Neural progenitor cell (in vitro differentiated cells): ENCODE data around the gene P4HA3. TPM values are rescaled to one million over a fixed set of nuclear protein-coding genes. Genes with fewer than 3 reads are reported as not detected.
A peak's percentile ranks its signal among the peaks of the same experiment; 100 is the strongest.

Experiments used
- DNase-seq: peaks from one replicate; pipeline ENCODE4 v3.0.0-alpha.2; 2016; ENCODE audit warnings: low spot score
- H2AFZ ChIP-seq: fragments of 200-600 bp; sonication (generic); replicated peaks from 2 replicates; pipeline ENCODE4 v1.6.1; 2016; ENCODE audit warnings: antibody characterized with exemption
- H3F3A ChIP-seq: fragments of 200-600 bp; sonication (generic); 2 replicates; pipeline ENCODE4 v1.6.1; 2016; ENCODE audit warnings: antibody characterized with exemption, low read depth
- H3K27ac ChIP-seq: fragments of 200-600 bp; sonication (generic); 2 replicates; pipeline ENCODE4 v1.5.1; 2016; ENCODE audit warnings: mild to moderate bottlenecking
- H3K27me3 ChIP-seq: fragments of 200-600 bp; sonication (generic); 2 replicates; pipeline ENCODE4 v1.6.1; 2016; ENCODE audit warnings: mild to moderate bottlenecking, moderate library complexity
- H3K36me3 ChIP-seq: fragments of 200-600 bp; sonication (generic); 2 replicates; pipeline ENCODE4 v1.5.1; 2016
- H3K4me1 ChIP-seq: fragments of 200-600 bp; sonication (generic); 2 replicates; pipeline ENCODE4 v1.6.1; 2016; ENCODE audit warnings: mixed run types
- H3K4me2 ChIP-seq: fragments of 200-600 bp; sonication (generic); 2 replicates; pipeline ENCODE4 v1.6.1; 2016
- H3K4me3 ChIP-seq: fragments of 200-600 bp; sonication (generic); 2 replicates; pipeline ENCODE4 v1.5.1; 2016
- H3K79me2 ChIP-seq: fragments of 200-600 bp; sonication (generic); 2 replicates; pipeline ENCODE4 v1.6.1; 2016; ENCODE audit warnings: low read depth
- H3K9ac ChIP-seq: fragments of 200-600 bp; sonication (generic); 2 replicates; pipeline ENCODE4 v1.6.1; 2016
- H3K9me3 ChIP-seq: fragments of 200-600 bp; sonication (generic); 2 replicates; pipeline ENCODE4 v1.5.1; 2016; ENCODE audit warnings: low read depth
- H4K20me1 ChIP-seq: fragments of 200-600 bp; sonication (generic); 2 replicates; pipeline ENCODE4 v1.6.1; 2016; ENCODE audit warnings: low read depth
- H3K27ac Mint-ChIP-seq: 3 replicates; pipeline ENCODE4 v1.8.0; 2021; ENCODE audit warnings: mixed read lengths
- H3K27me3 Mint-ChIP-seq: 2 replicates; pipeline ENCODE4 v1.8.0; 2022; ENCODE audit warnings: low read depth, mild to moderate bottlenecking, inconsistent platforms, moderate library complexity, mixed read lengths; ENCODE audit not compliant: insufficient read depth
- H3K36me3 Mint-ChIP-seq: 3 replicates; pipeline ENCODE4 v1.8.0; 2021; ENCODE audit warnings: mixed read lengths
- H3K4me1 Mint-ChIP-seq: 3 replicates; pipeline ENCODE4 v1.8.0; 2021; ENCODE audit warnings: mixed read lengths
- H3K4me3 Mint-ChIP-seq: 3 replicates; pipeline ENCODE4 v1.8.0; 2021; ENCODE audit warnings: mild to moderate bottlenecking, moderate library complexity, mixed read lengths
- H3K9me3 Mint-ChIP-seq: 3 replicates; pipeline ENCODE4 v1.8.0; 2020; ENCODE audit warnings: mixed read lengths
- EZH2 ChIP-seq: fragments of 200-600 bp; sonication (generic); IDR thresholded peaks from 2 replicates; pipeline ENCODE4 v1.6.1; 2017; ENCODE audit warnings: antibody characterized with exemption, mild to moderate bottlenecking, moderate library complexity
- EZH2phosphoT487 ChIP-seq: fragments of 200-600 bp; sonication (generic); IDR thresholded peaks from 2 replicates; pipeline ENCODE4 v1.6.1; 2017; ENCODE audit warnings: antibody characterized with exemption
- total RNA-seq: library from RNA; depleted of rRNA; stranded (reverse); fragments of >200 nt; gene quantifications from 2 replicates; pipeline ENCODE4 v1.2.3, GENCODE V29; 2015; ENCODE audit warnings: low replicate concordance
- TF ChIP-seq, protein P1 (sequence below): fragments of 200-600 bp; sonication (generic); IDR thresholded peaks from 2 replicates; pipeline ENCODE4 v1.5.1; 2017; ENCODE audit warnings: antibody characterized with exemption, mild to moderate bottlenecking

P4HA3 gene
- total RNA-seq, 1 donor from 2014 or later = not detected

DNA sequence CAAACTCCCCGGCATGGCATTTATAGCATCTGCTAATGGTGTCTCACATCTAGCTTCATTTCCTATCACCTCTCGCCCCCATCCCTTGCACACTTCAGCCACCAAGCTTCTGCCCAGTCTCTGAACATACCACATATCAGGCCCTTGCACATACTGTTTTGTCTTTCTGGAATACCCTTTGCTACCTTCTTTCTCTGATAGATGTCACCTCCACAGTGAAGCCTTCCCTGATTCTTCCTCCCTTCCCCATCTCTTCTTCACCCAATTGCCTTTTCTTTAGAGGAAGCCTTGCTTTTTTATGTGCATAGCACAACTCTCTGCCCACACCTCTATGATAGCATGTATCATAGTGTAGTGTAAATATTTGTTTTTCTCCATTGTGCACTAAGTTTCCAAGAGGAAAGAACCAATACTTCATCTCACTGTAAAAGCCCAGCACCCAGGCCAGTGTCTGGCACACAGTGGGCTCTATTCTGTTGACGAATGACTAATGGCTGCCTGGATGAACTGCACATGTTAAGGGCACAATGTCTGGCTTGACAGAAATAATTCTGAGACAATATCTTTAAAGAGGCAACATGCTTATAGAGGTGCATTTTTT is 27.8 kb downstream of the P4HA3 start:
- H3K9ac ChIP-seq = no peak overlapping the region
- no peaks in the 10 kb centered on the region for H3K9me3 ChIP-seq
- no peak for DNase-seq
- TF ChIP-seq, protein P1, sequence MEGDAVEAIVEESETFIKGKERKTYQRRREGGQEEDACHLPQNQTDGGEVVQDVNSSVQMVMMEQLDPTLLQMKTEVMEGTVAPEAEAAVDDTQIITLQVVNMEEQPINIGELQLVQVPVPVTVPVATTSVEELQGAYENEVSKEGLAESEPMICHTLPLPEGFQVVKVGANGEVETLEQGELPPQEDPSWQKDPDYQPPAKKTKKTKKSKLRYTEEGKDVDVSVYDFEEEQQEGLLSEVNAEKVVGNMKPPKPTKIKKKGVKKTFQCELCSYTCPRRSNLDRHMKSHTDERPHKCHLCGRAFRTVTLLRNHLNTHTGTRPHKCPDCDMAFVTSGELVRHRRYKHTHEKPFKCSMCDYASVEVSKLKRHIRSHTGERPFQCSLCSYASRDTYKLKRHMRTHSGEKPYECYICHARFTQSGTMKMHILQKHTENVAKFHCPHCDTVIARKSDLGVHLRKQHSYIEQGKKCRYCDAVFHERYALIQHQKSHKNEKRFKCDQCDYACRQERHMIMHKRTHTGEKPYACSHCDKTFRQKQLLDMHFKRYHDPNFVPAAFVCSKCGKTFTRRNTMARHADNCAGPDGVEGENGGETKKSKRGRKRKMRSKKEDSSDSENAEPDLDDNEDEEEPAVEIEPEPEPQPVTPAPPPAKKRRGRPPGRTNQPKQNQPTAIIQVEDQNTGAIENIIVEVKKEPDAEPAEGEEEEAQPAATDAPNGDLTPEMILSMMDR = no peak
- TF ChIP-seq EZH2 = no peak
- no peaks in the 10 kb centered on the region for H3K4me1 Mint-ChIP-seq
- no peaks in the 10 kb centered on the region for H3K36me3 ChIP-seq
- no peak overlapping the region for H3K27ac Mint-ChIP-seq
- H4K20me1 ChIP-seq = no peaks in the 10 kb centered on the region
- no peak overlapping the region for H3K4me2 ChIP-seq
- no peaks in the 10 kb centered on the region for H3K27me3 Mint-ChIP-seq
- H3K36me3 Mint-ChIP-seq = no peaks in the 10 kb centered on the region
- no peak overlapping the region for H3K27ac ChIP-seq
- no peak overlapping the region for H3K4me3 Mint-ChIP-seq
- H3K27me3 ChIP-seq = no peaks in the 10 kb centered on the region
- no peaks in the 10 kb centered on the region for H3K79me2 ChIP-seq
- H3F3A ChIP-seq = no peaks in the 10 kb centered on the region
- no peak overlapping the region for H3K4me3 ChIP-seq
- H3K9me3 Mint-ChIP-seq = no peaks in the 10 kb centered on the region
- H2AFZ ChIP-seq = no peak overlapping the region
- no peaks in the 10 kb centered on the region for H3K4me1 ChIP-seq

DNA sequence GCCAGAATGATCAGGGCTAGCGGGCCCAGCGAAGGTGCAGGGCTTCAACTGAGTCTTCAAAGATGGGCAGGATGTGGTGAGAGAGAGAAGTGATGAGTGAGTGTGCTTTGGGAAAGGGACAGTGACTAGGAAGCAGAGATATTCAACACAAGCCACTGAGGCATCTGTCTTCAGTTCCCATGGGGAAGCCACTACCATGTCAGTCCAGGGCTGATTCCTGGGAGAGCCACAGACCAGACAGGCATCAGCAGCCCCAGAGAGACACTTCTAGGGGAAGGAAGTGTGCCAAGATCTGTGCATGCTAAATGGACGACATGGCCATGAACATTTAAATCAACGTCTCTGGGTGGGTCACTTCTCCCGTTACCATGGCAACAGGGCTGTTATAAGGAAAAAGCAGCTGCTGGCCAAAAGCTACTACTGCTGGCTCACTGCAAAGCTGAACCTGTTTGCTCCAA is 28.5 kb downstream of the P4HA3 start:
- no peaks in the 10 kb centered on the region for H3K36me3 Mint-ChIP-seq
- Histone ChIP-seq H3F3A (no peaks in the 10 kb centered on the region), H3K9me3 (no peaks in the 10 kb centered on the region), H3K4me2 (no peak overlapping the region), H3K4me1 (no peaks in the 10 kb centered on the region), H2AFZ (no peak overlapping the region), H3K27me3 (no peaks in the 10 kb centered on the region), H3K36me3 (no peaks in the 10 kb centered on the region), H3K79me2 (no peaks in the 10 kb centered on the region), H3K4me3 (no peak overlapping the region), H3K27ac (no peak overlapping the region), H3K9ac (no peak overlapping the region), H4K20me1 (no peaks in the 10 kb centered on the region)
- H3K9me3 Mint-ChIP-seq = no peaks in the 10 kb centered on the region
- no peaks in the 10 kb centered on the region for H3K4me1 Mint-ChIP-seq
- no peak overlapping the region for H3K4me3 Mint-ChIP-seq
- TF ChIP-seq, protein P1 = no peak
- TF ChIP-seq EZH2 (no peak), EZH2phosphoT487 (no peak)
- peak; percentile 49 for DNase-seq
- no peak overlapping the region for H3K27ac Mint-ChIP-seq
- no peaks in the 10 kb centered on the region for H3K27me3 Mint-ChIP-seq

DNA sequence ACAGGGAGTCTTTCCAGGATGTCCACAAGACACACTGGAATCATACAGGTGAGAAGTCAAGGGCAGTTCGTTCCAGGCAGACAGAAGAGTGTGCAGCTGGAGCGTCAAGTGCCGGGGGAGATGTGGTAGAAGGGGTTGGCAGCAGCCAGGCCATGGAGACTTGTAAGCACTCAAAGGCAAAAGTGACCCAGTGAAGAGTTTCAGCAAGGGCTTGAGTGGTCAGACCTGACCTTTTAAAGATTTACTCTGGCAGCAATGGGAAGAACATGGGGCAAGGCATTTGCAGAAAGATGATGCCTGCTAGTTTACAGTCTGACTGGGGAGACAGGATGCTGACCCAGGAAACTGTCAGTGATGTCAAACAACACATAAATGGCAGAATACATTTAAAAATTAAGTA is 29.0 kb downstream of the P4HA3 start:
- no peaks in the 10 kb centered on the region for H3K27me3 Mint-ChIP-seq
- Histone ChIP-seq H4K20me1 (no peaks in the 10 kb centered on the region), H3K27me3 (no peaks in the 10 kb centered on the region), H3F3A (no peaks in the 10 kb centered on the region), H3K4me1 (no peaks in the 10 kb centered on the region), H3K79me2 (no peaks in the 10 kb centered on the region), H3K9me3 (no peaks in the 10 kb centered on the region), H3K4me2 (no peak overlapping the region), H2AFZ (no peak overlapping the region), H3K27ac (no peak overlapping the region), H3K36me3 (no peaks in the 10 kb centered on the region), H3K4me3 (no peak overlapping the region), H3K9ac (no peak overlapping the region)
- TF ChIP-seq, protein P1 = no peak
- no peak for TF ChIP-seq EZH2
- TF ChIP-seq EZH2phosphoT487 = no peak
- H3K36me3 Mint-ChIP-seq = no peaks in the 10 kb centered on the region
- no peak for DNase-seq
- H3K27ac Mint-ChIP-seq = no peak overlapping the region
- no peak overlapping the region for H3K4me3 Mint-ChIP-seq
- H3K9me3 Mint-ChIP-seq = no peaks in the 10 kb centered on the region
- H3K4me1 Mint-ChIP-seq = peaks cover 3% of the 10 kb centered on the region
